Midbrain (tissue), 1 donor: ENCODE measurements around the gene RPS6KL1.
"Not testable (repeated sequence)": the region's sequence is repeated elsewhere in the genome, so short reads cannot be mapped to it uniquely, and the experiment has no call there.

Experiments
- DNase-seq: peaks from one replicate; lab custom pipeline; 2025; lab: John Stamatoyannopoulos, UW

The RPS6KL1 gene

DNA sequence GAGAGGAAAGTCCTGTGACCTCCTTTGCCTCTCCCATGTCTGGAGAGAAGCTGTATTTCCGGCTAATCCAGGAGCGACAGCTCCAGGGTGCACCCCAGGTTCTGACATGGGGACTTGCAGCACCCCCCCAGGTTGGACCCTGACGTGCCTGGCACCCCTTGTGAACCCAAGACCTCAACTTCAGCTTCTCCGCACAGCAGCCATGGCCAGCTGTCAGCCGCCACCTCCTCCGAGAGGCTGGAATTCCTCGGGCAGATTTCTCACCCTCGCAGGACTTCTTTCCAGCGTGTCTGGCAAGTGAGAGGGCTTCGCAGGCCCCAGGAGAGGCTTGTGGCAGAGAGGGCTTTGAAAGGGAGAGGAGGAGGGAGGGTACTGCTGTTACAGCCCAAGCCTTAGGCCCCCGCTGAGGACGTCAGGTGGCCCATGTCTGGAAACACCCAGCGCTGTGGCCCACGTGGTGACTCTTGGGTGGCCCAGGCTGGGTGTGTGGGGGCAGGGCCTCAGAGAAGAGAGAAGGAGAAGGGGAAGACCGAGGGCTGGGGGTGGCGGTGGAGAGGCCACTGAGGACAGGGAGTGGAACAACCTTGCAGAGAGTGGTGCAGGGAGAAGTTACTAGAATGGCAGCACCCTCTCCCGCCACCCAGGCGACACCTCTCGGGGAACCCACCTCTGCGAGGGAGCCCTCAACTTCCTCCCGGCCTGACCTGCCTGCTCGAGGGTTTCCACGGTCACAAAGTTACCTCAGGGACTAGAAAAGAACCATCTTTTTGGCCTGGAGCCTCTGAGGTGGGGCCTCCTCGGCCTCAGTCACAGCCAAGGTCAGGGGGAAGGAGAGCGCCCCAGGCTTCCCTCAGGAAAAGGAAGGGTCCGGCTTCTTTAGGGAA lies 11.7 kb upstream of the RPS6KL1 start:
- DNase-seq, result no peak

- DNase-seq, result no peak
These were observed 11.0 kb upstream of the RPS6KL1 start for GRCh38 chr14:74934041-74934440.

DNA sequence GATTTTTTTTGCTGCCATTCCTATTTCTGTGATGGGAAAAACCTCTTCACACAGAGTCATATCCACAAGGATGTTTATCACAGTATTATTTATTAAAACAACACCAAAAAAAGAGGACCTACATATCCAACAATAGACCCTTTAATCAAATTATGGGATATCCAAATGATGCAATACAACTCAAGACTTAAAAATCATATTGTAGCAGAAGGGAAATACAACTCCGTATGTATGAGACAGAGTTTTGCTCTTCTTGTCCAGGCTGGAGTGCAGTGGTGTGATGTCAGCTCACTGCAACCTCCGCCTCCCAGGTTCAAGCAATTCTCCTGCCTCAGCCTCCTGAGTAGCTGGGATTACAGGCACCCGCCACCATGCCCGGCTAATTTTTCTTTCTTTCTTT lies 9.9 kb upstream of the RPS6KL1 start:
- not testable (repeated sequence) for DNase-seq

GRCh38 chr14:74932401-74932901 lies 9.4 kb upstream of the RPS6KL1 start:
- DNase-seq, result no peak

DNA sequence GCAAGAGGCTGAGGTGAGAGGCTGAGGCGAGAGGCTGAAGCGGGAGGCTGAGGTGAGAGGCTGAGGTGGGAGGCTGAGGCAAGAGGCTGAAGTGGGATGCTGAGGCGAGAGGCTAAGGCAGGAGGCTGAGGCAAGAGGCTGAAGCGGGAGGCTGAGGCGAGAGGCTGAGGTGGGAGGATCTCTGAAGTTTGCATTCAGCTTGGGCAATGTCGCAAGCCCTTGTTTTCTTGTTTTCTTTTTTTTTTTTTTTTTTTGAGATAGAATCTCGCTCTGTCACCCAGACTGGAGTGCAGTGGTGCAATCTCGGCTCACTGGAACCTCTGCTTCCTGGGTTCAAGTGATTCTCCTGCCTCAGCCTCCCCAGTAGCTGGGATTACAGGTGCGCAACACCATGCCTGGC lies 8.7 kb upstream of the RPS6KL1 start:
- DNase-seq, result not testable (repeated sequence)

DNA sequence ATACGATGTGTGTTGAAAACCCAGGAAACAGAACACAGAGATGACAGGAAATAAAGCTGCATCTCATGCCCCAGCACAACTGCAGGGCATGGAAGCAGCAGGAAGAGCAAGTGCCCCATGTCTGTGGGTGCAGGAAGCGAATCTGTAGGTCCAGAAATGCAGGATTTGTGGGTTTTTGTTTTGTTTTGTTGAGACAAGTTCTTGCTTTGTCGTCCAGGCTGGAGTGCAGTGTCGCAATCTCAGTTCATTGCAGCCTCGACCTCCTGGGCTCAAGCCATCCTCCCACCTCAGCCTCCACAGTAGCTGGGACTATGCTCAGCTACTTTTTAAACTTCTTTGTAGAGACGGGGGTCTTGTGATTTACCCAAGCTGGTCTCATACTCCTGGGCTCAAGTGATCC lies 6.2 kb upstream of the RPS6KL1 start:
- DNase-seq, result no peak

DNA sequence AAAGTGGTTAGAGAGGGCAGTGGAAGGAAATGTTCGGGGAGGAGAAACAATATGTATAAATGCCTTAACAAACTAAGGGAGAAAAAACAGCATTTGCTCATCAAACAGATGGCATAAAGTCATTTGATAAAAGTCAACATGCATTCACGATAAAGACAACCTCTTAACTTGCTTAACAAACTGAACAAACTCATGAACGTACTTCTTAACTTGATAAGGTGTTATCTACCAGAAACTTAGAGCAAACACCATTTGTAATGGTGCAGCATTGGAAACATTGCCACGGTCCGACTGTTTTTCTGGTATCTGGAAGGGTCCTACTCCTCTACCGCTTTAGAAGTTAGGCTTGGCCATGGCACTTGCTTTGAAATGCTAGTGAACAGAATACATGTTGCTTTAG lies 4.2 kb upstream of the RPS6KL1 start:
- DNase-seq, result no peak

DNA sequence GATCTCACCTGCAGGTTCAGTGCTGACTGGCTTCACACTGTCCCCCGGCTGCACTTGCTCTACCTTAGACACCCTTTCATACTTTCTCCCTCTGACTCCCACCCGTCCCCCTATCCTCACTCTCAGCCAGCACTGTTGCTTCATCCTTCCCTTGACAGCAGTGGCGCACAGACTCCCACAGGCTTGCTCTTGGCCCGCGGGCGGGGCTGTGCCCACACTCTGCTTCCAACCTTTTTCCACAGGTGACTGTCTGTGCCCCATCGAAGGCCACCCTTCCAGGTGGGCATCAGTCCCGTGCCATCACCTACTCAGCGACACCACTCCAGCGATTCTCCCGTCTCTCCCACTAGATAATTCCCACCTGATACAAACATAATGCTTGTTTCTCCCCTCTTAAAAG lies 1.0 kb upstream of the RPS6KL1 start:
- DNase-seq, result no peak

GRCh38 chr14:74921987-74922751 lies 891 bp downstream of the RPS6KL1 start:
- DNase-seq, result no peak

DNA sequence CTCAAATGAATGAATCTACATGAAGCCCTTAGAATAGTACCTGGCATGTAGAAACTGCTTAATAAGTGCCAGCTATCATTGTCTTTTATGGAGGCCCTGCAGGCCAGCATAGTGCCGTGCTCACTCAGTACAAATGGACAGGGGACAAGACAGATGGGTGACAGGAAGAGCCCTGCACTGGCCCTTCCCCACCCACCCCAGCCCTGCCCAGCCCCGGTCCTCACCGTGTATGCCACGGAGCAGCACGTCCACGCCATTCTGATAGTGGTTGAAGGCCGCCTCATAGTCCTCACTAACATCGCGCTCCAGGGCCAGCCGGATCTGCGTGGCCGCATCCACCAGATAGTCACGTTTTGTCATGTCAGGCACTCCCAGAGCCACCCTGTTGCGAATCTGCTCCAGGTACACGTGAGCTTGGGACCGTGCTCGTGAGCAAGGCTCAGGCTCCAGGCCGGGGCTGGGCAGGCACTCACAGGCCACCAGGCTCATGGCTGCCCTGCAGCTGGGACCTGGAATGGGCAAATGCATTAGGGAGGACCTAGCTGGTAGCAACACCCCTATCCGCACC lies 1.9 kb downstream of the RPS6KL1 start:
- no peak for DNase-seq

DNA sequence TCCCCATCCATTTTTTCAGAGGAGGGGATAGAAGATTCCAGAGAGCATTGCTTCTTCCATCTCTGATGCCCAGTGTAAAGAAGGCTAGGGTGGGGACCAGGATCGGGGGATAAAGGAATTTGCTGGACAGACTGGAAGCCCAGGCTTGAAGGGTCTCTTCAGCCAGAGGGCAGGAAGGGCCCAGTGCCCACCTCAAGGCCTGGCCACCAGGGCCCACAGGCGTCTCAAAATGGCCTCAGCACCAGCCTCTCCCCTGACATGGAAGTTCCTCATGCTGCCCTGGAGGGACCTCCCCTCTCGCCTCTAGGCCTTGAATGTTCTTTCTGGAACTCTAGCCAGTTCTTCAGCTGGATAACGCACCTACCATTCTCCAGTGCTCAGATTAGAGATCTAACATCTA lies 2.8 kb downstream of the RPS6KL1 start:
- DNase-seq, result no peak

DNA sequence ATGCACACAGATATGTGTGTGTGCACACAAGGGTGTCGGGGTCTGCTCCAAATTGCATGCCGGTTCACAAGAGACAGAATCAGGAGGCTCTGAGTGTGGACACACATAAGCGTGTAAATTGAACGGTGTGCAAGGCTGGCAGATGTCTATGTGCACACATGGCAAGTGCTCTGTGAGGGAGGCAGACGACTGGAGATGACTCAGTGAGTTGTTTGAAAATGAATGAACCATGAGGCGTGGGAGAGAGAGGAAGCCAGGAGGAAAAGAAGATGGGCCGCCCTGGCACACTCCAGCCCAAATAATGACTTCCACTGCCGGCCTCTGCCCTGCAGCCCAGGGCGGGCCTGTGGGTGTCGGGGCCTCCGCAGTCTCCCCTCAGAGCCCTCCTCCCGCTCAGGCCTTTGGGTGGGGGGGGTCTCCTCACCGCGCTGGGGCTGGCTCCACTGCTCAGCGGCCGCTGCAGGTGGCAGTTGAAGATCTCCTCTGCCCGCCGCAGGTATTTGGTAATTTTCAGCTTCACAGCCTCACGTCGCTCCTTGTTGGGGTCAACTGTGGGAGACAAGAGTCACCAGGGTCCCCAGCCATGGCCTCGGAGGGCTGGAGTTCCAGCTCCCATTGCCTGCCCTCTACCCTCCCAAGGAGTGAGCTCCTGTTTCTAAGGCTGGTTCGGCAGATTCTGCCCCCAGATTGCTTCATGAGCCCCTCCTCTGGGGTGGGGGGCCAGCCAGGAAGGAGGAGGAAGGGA lies 3.5 kb downstream of the RPS6KL1 start:
- DNase-seq, result no peak

GRCh38 chr14:74918380-74918779 lies 4.7 kb downstream of the RPS6KL1 start:
- DNase-seq, result no peak

- DNase-seq, result peak; percentile 2
These were observed 5.4 kb downstream of the RPS6KL1 start for GRCh38 chr14:74917646-74918081.

GRCh38 chr14:74917178-74917543 lies 5.9 kb downstream of the RPS6KL1 start:
- DNase-seq, result no peak

- no peak for DNase-seq
These were observed 7.2 kb downstream of the RPS6KL1 start for GRCh38 chr14:74915826-74916225.

DNA sequence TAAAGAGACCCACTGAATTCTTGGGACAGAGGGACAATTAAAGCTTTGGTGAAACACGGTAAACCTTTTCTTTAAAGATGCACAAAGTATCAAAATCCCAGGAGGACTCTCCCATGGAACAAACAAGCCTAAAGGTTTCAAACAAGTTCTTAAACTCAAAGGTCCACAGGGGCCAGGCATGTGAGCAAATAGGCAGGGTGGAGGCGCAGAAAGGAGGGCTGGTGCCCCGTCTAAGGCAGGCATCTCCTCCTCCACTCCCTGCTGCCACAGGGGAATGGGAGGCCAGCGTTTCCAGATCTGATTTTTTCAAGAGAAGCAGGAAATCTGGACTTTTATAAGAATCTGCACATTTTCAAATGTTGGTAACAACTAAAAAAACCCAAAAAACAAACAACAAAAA lies 7.6 kb downstream of the RPS6KL1 start:
- DNase-seq, result no peak

GRCh38 chr14:74913986-74914573 lies 9.0 kb downstream of the RPS6KL1 start:
- DNase-seq, result peak; percentile 73

GRCh38 chr14:74913393-74913910 lies 9.6 kb downstream of the RPS6KL1 start:
- no peak for DNase-seq

GRCh38 chr14:74912801-74913200 lies 10.3 kb downstream of the RPS6KL1 start:
- no peak for DNase-seq

DNA sequence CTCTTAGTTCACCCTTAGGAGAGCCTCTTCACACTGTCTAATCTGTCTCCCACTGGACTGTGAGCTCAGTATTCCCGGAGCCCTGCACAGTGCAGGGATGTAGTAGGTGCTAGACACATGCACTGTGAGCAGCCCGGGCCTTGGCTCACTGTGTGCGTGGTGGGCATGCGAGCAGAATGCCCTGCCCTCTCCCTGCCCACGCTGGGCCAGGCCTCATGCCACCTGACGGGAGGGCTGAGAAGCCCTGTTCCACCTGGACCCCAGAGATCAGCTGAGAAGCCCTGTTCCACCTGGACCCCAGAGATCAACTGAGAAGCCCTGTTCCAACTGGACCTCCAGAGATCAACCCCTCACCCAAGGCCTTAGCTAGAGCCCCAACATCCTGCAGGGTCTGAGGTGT lies 10.9 kb downstream of the RPS6KL1 start:
- no peak for DNase-seq
